OCI-LY1 (cell line): ENCODE data around the gene CD244.

Source experiments
- CTCF ChIP-seq: fragments of 200-600 bp; sonication (generic), shearing (Covaris generic); IDR thresholded peaks from 2 replicates; pipeline ENCODE4 v1.5.1; 2017; ENCODE audit warnings: mild to moderate bottlenecking, antibody characterized with exemption, low read length, moderate library complexity, mixed read lengths
- EZH2 ChIP-seq: fragments of 200-600 bp; sonication (generic), shearing (Covaris generic); IDR thresholded peaks from 2 replicates; pipeline ENCODE4 v1.8.0; 2017; ENCODE audit warnings: borderline replicate concordance, mixed run types, mild to moderate bottlenecking, antibody characterized with exemption, low read length, moderate library complexity, mixed read lengths

- TF ChIP-seq CTCF: no peak
- no peak for TF ChIP-seq EZH2
These were observed 55.9 kb downstream of the CD244 start for GRCh38 chr1:160806784-160807183.
